H4 (cell line): ENCODE measurements around the gene WWOX. TPM values are rescaled to one million over a fixed set of nuclear protein-coding genes. Genes with fewer than 3 reads are reported as not detected.

ENCODE experiments used
- DNase-seq: peaks from one replicate; pipeline ENCODE4 v3.0.0-alpha.2; 2015; ENCODE audit warnings: low spot score
- total RNA-seq: library from RNA; depleted of rRNA; stranded (reverse); fragments of >200 nt; shearing (Covaris generic); gene quantifications from 2 replicates; pipeline ENCODE4 v1.2.3, GENCODE V29; 2014

WWOX gene
- total RNA-seq, 1 experiment from 2014 or later, result 25.4 TPM

- no peak for DNase-seq
These were observed 124.9 kb downstream of the WWOX start for GRCh38 chr16:78224342-78224741.

GRCh38 chr16:78225919-78226318, 126.5 kb downstream of the WWOX start:
- DNase-seq, result no peak

DNA sequence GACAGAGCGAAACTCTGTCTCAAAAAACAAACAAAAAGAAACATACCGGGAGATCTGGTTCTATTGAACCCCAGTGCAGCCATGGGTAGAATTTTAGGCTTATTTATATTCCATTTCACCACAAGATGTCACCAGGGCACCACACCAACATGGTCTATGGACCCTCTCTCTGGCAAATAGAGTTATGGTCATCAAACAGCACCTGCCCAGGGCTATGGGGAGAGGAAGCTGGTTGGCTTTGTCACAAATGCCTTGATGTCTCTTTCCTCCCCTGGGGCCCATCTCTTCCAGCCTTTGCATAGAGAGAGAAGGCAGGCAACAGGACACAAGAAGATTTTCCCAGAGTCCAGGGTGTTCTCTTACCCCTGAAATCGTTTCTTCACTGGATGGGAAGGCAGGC, 128.4 kb downstream of the WWOX start:
- no peak for DNase-seq

GRCh38 chr16:78228704-78229103, 129.2 kb downstream of the WWOX start:
- DNase-seq, result no peak

DNA sequence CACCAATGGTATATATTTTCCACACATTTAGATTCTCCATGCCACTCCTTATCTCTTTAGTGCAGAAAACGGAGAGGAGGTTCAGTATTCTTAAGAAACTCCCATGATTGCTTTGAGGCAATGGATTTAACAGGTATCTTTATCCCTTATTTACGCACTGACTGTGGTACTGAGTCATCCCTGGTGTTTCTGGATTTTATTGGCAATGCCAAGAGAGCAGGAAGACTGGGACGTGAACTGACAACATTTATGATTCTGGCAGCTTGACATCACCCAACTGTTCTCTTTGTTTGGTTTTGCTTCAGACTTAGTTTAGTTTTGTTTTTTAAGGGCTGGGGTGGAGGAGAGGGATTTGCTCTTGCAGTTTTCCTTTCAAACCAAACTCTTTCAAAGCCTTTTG, 131.4 kb downstream of the WWOX start:
- DNase-seq, result peak; percentile 76

- peak; percentile 69 for DNase-seq
These were observed 135.8 kb downstream of the WWOX start for GRCh38 chr16:78235168-78235800.

GRCh38 chr16:78235876-78236275, 136.4 kb downstream of the WWOX start:
- no peak for DNase-seq

DNA sequence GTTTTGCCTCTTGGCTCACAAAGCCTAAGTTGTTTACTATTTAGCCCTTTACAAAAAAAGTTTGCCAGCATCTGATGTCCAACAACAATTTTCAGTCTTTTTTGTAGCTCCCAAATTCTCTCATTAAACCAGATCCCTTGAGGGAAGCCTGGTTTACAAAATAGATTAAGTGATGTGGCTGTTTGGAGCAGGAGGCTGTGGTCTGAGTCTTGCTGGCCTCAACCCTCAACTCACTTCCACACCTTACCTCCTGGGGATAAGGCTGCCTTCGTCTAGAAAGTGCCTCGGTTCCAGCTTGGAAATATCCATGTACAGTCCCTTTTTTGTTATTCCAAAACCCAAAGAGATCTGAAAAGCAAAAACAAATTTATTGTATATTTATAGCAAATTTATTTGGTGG, 138.4 kb downstream of the WWOX start:
- DNase-seq, result no peak

- no peak for DNase-seq
These were observed 141.2 kb downstream of the WWOX start for GRCh38 chr16:78240459-78241222.

GRCh38 chr16:78242239-78242630, 142.8 kb downstream of the WWOX start:
- DNase-seq, result peak; percentile 41

DNA sequence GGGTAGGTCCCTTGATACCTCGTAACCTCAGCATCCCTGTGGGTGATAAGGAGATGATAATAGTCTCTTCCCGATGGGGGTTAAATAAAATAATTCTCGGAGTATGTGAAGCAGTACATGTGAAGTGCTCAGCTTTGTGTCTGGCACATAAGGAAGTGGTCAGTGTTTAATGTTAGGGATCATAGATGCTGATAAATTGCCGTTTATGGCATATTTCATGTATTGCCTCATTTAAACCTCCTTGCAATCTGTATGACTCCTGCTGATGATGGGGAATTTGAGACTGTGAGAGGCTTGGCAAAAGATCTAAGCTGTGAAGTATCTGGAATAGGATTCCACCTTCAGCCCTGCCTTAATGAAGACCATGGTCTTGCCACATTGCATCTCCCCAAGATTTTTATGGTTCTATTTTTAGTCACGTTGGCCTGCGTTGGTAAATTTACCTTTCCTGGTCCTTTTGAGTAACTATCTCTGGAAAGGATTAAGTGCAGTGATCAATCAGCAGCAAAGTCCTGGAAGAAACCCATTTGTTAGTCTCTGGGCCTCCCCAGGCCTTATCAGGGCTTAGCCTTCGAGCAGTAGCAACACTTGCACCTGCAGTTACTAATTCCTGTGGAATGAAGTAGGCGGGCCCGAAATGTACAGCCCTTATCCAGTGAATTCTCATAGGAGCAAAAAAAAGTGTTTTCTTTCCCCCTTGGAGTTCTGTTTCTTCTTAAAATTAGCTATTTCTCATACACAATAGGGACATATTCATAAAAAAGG, 144.9 kb downstream of the WWOX start:
- DNase-seq, result no peak

- no peak for DNase-seq
These were observed 147.1 kb downstream of the WWOX start for GRCh38 chr16:78246559-78246958.

DNA sequence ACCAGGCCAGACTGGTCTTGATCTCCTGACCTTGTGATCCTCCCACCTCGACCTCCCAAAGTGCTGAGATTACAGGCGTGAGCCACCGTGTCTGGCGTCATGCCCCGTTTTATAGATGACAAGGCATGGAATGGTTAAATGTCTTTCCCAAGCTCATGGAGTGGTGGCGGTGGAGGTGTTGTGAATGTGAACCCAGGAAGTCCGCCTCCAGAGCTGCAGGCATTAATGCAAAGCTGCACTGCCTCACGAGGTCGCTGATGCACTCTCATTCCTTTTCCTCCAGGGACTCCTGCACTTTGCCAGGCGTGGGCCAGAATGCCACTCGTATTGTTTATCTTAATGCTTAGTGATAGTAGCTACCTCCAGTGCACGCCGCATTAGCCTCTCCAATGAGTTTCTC, 149.6 kb downstream of the WWOX start:
- peak; percentile 13 for DNase-seq

- DNase-seq, result no peak
These were observed 150.4 kb downstream of the WWOX start for GRCh38 chr16:78249832-78250231.

DNA sequence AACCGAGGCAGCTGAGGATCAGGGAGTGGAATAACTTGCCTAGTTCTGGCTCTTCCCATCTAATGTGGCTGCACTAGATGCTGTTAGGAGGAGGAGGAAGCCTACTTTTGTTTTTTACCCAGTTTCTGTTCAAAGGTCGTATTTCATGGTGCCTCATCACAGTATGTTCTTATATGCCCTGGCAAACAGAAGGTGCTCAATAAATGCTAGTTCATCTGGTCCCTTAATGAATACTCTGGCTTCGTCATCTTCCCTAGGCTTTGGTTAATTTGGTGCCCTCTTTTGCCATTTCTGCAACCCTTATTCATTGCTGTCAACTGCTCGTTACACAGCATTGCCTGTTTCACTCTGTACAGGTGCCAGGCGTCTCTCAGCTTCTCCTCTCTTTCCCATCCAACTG, 151.7 kb downstream of the WWOX start:
- DNase-seq, result no peak

DNA sequence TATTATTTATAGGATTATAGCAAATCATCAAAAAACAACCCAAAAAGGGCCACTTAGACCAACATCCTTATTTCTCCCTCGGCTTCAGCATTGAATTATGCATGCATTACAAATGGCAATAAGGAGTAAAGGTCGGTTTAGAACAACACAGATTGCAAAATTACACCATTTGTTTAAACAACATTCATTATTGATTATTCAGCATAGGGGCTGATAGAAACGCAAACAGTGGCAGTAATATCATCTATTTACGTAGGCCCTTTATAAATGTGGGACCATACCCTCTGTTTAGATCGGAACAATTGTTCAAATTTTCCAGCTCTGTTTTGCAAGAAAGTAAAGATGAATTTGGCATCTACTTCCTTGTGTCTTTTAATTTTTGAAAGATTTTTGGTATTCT, 153.3 kb downstream of the WWOX start:
- DNase-seq, result no peak

GRCh38 chr16:78254841-78255240, 155.4 kb downstream of the WWOX start:
- DNase-seq, result no peak

- no peak for DNase-seq
These were observed 157.4 kb downstream of the WWOX start for GRCh38 chr16:78256686-78257375.

GRCh38 chr16:78257376-78257728, 157.9 kb downstream of the WWOX start:
- peak; percentile 48 for DNase-seq

- DNase-seq, result no peak
These were observed 159.1 kb downstream of the WWOX start for GRCh38 chr16:78258375-78259065.

GRCh38 chr16:78259873-78260272, 160.4 kb downstream of the WWOX start:
- no peak for DNase-seq

- no peak for DNase-seq
These were observed 165.2 kb downstream of the WWOX start for GRCh38 chr16:78264642-78265041.
